HG03108 (cell line): ENCODE data around the gene AVPI1.
"Not testable (repeated sequence)": the region's sequence is repeated elsewhere in the genome, so short reads cannot be mapped to it uniquely, and the experiment has no call there.

Source experiments
- ATAC-seq: cut with Tn5 transposase; IDR thresholded peaks from one replicate; pipeline ENCODE4 v1.9.1; 2021; ENCODE audit warnings: moderate library complexity; ENCODE audit not compliant: unreplicated experiment

The AVPI1 gene

GRCh38 chr10:97642471-97643159, 44.4 kb downstream of the AVPI1 start:
- not testable (repeated sequence) for ATAC-seq

- peak; percentile 21 for ATAC-seq
These were observed 45.9 kb downstream of the AVPI1 start for GRCh38 chr10:97640868-97641811.

- peak; percentile 98 for ATAC-seq
These were observed 46.7 kb downstream of the AVPI1 start, which contains the start of gene PI4K2A for GRCh38 chr10:97640174-97640867. Gene PI4K2A (plus strand): TSS chr10:97640671. CDS start chr10:97640743, 72 bp downstream.

GRCh38 chr10:97639090-97639489, 48.0 kb downstream of the AVPI1 start:
- ATAC-seq: not testable (repeated sequence)

GRCh38 chr10:97635577-97635976, 51.5 kb downstream of the AVPI1 start:
- no peak for ATAC-seq

- ATAC-seq: no peak
These were observed 53.1 kb downstream of the AVPI1 start for GRCh38 chr10:97633921-97634320.

GRCh38 chr10:97632949-97633884, 53.8 kb downstream of the AVPI1 start, which contains the start of gene MORN4:
Gene MORN4 (minus strand): TSS chr10:97633500. CDS start chr10:97619653, 13,847 bp downstream.
- ATAC-seq: peak; percentile 98

GRCh38 chr10:97631098-97631497, 55.9 kb downstream of the AVPI1 start:
- ATAC-seq: no peak

GRCh38 chr10:97629289-97629688, 57.8 kb downstream of the AVPI1 start:
- no peak for ATAC-seq

- no peak for ATAC-seq
These were observed 58.8 kb downstream of the AVPI1 start for GRCh38 chr10:97628228-97628627.

- ATAC-seq: no peak
These were observed 59.3 kb downstream of the AVPI1 start for GRCh38 chr10:97627731-97628130.
